Measurements from ENCODE around the gene L3MBTL3. TPM values are rescaled to one million over a fixed set of nuclear protein-coding genes. Genes with fewer than 3 reads are reported as not detected.

L3MBTL3 gene
- total RNA-seq, 1 experiment from 2014 or later, result 3.1 TPM

DNA sequence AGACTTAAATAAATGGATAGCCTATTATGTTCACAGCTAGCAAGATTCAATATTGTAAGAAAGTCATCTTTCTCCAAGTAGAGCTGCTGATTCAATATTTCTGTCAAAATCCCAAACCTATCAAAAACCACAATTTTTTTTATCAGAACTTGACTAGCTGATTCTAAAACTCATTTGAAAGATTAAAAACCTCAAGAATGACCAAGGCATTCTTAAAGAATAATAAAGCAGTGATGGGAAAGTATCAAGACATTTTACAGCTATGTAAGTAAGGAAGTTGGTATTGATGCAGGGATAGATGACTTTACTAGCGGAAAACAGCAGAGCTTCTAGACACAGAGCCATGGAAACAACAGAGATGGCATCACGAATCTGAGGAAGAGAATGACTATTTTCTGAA lies 139.7 kb downstream of the L3MBTL3 start:
- TF ChIP-seq, protein P1, sequence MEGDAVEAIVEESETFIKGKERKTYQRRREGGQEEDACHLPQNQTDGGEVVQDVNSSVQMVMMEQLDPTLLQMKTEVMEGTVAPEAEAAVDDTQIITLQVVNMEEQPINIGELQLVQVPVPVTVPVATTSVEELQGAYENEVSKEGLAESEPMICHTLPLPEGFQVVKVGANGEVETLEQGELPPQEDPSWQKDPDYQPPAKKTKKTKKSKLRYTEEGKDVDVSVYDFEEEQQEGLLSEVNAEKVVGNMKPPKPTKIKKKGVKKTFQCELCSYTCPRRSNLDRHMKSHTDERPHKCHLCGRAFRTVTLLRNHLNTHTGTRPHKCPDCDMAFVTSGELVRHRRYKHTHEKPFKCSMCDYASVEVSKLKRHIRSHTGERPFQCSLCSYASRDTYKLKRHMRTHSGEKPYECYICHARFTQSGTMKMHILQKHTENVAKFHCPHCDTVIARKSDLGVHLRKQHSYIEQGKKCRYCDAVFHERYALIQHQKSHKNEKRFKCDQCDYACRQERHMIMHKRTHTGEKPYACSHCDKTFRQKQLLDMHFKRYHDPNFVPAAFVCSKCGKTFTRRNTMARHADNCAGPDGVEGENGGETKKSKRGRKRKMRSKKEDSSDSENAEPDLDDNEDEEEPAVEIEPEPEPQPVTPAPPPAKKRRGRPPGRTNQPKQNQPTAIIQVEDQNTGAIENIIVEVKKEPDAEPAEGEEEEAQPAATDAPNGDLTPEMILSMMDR (conservative IDR thresholded peaks at IDR 0.05; ENCODE audit: low read depth, low read length), result no peak
- no peak for TF ChIP-seq EZH2phosphoT487 (IDR thresholded peaks at IDR 0.05; ENCODE audit: borderline replicate concordance, low read length)
- no peak for TF ChIP-seq EZH2 (IDR thresholded peaks at IDR 0.05; ENCODE audit: low read length, unreplicated experiment)
- ChIA-PET POLR2A (ENCODE audit: unreplicated experiment) (no interaction called here), CTCF (no interaction called here)
- Histone ChIP-seq H3K36me3 (ENCODE audit: low read depth, low read length) (no peaks in the 10 kb centered on the region), H3K9me3 (ENCODE audit: low read length) (no peaks in the 10 kb centered on the region), H3K79me2 (ENCODE audit: low read length) (no peaks in the 10 kb centered on the region), H3F3A (ENCODE audit: low read length, unreplicated experiment) (no peaks in the 10 kb centered on the region), H3K9ac (ENCODE audit: low read length) (no peak overlapping the region), H3K9me2 (replicated peaks; ENCODE audit: low read length) (no peaks in the 10 kb centered on the region), H3K4me1 (ENCODE audit: insufficient read depth, low read length) (no peaks in the 10 kb centered on the region), H4K20me1 (ENCODE audit: low read length) (no peaks in the 10 kb centered on the region), H2AFZ (ENCODE audit: low read length) (no peak overlapping the region), H3K27ac (ENCODE audit: low read length) (no peak overlapping the region), H3K4me3 (ENCODE audit: low read length) (no peak overlapping the region), H3K27me3 (ENCODE audit: low read length) (no peaks in the 10 kb centered on the region), H3K4me2 (ENCODE audit: low read length) (no peak overlapping the region)
- no TSS peak for BruUV-seq (replicated peaks)
- intact Hi-C loops (cut with micrococcal nuclease), result no loop called here
- DNase-seq (no peak), ATAC-seq (no peak)

DNA sequence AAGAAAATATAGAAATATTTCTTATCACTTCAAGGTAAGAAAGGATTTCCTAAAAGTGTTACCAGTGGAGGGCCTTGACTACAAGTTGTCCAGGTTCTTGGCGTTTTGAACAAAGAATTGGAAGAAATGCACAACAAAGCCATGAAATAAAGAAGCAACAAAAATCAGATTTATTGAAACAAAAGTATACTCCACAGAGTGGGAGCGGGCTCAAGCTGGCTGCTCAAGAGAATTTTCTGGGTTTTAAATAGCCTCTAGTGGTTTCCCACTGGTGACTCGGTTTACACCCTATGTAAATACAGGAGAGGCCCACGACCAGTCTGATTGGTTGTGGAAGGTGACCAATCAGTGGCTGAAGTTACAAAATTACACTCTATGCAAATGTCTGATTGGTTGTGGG lies 140.2 kb downstream of the L3MBTL3 start:
- Histone ChIP-seq H3K79me2 (ENCODE audit: low read length) (no peaks in the 10 kb centered on the region), H2AFZ (ENCODE audit: low read length) (no peak overlapping the region), H3K9me3 (ENCODE audit: low read length) (no peaks in the 10 kb centered on the region), H3F3A (ENCODE audit: low read length, unreplicated experiment) (no peaks in the 10 kb centered on the region), H3K4me3 (ENCODE audit: low read length) (no peak overlapping the region), H4K20me1 (ENCODE audit: low read length) (no peaks in the 10 kb centered on the region), H3K4me2 (ENCODE audit: low read length) (no peak overlapping the region), H3K27me3 (ENCODE audit: low read length) (no peaks in the 10 kb centered on the region), H3K36me3 (ENCODE audit: low read depth, low read length) (no peaks in the 10 kb centered on the region), H3K4me1 (ENCODE audit: insufficient read depth, low read length) (no peaks in the 10 kb centered on the region), H3K9me2 (replicated peaks; ENCODE audit: low read length) (no peaks in the 10 kb centered on the region), H3K9ac (ENCODE audit: low read length) (no peak overlapping the region), H3K27ac (ENCODE audit: low read length) (no peak overlapping the region)
- ATAC-seq (no peak), DNase-seq (no peak)
- intact Hi-C loops (cut with micrococcal nuclease), result no loop called here
- ChIA-PET CTCF (no interaction called here), POLR2A (ENCODE audit: unreplicated experiment) (no interaction called here)
- TF ChIP-seq EZH2phosphoT487 (IDR thresholded peaks at IDR 0.05; ENCODE audit: borderline replicate concordance, low read length), result no peak
- TF ChIP-seq, protein P1 (conservative IDR thresholded peaks at IDR 0.05; ENCODE audit: low read depth, low read length), result no peak
- TF ChIP-seq EZH2 (IDR thresholded peaks at IDR 0.05; ENCODE audit: low read length, unreplicated experiment), result no peak
- BruUV-seq (replicated peaks), result no TSS peak

DNA sequence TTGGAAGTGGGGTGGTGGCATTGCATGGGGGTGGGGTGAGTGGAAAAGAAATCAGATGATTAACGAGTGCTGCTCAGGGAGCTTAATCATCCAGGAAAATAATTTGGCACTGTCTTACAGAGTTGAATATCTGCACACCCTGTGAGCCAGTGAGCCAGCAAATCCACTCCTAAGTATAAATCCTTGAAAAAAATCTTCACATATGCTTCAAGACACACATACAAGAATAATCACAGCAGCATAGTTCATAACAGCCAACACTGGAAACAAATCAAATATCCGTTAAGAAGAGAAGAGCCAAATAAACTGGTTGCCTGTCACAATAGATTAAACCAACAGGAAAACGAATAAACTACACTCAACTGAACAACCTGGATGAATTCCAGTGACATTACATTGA lies 141.6 kb downstream of the L3MBTL3 start:
- no peaks in the 10 kb centered on the region for H4K20me1 ChIP-seq (ENCODE audit: low read length)
- no peak overlapping the region for H3K27ac ChIP-seq (ENCODE audit: low read length)
- no peaks in the 10 kb centered on the region for H3K4me1 ChIP-seq (ENCODE audit: insufficient read depth, low read length)
- no peaks in the 10 kb centered on the region for H3K36me3 ChIP-seq (ENCODE audit: low read depth, low read length)
- ChIA-PET CTCF (no interaction called here), POLR2A (ENCODE audit: unreplicated experiment) (no interaction called here)
- H3K4me2 ChIP-seq (ENCODE audit: low read length), result no peak overlapping the region
- H3K27me3 ChIP-seq (ENCODE audit: low read length), result no peaks in the 10 kb centered on the region
- H3K79me2 ChIP-seq (ENCODE audit: low read length), result no peaks in the 10 kb centered on the region
- H3K9me3 ChIP-seq (ENCODE audit: low read length), result no peaks in the 10 kb centered on the region
- intact Hi-C loops (cut with micrococcal nuclease), result no loop called here
- no TSS peak for BruUV-seq (replicated peaks)
- H3F3A ChIP-seq (ENCODE audit: low read length, unreplicated experiment), result no peaks in the 10 kb centered on the region
- H3K9me2 ChIP-seq (replicated peaks; ENCODE audit: low read length), result no peaks in the 10 kb centered on the region
- H3K9ac ChIP-seq (ENCODE audit: low read length), result no peak overlapping the region
- H3K4me3 ChIP-seq (ENCODE audit: low read length), result no peak overlapping the region
- DNase-seq (no peak), ATAC-seq (no peak)
- no peak overlapping the region for H2AFZ ChIP-seq (ENCODE audit: low read length)
- TF ChIP-seq, protein P1 (conservative IDR thresholded peaks at IDR 0.05; ENCODE audit: low read depth, low read length), result no peak
- TF ChIP-seq EZH2 (IDR thresholded peaks at IDR 0.05; ENCODE audit: low read length, unreplicated experiment), result no peak
- TF ChIP-seq EZH2phosphoT487 (IDR thresholded peaks at IDR 0.05; ENCODE audit: borderline replicate concordance, low read length), result no peak
